Astrocyte of the cerebellum (primary cell): ENCODE results near the gene UQCRH.

Experiments
- DNase-seq: peaks from one replicate; pipeline ENCODE4 v3.0.0-alpha.2; 2011; ENCODE audit warnings: low read depth
- H3K4me3 ChIP-seq: 2 replicates; pipeline ENCODE4 v1.5.1; 2011; ENCODE audit warnings: mild to moderate bottlenecking, low read depth, low read length, moderate library complexity
- CTCF ChIP-seq: IDR thresholded peaks from 2 replicates; pipeline ENCODE4 v1.5.1; 2012; ENCODE audit warnings: low read length, low read depth, moderate library complexity, mild to moderate bottlenecking; ENCODE audit errors: missing control alignments
- in situ Hi-C: cut with HindIII; loops from 2 replicates; pipeline ENCODE4 v1.10.0; 2017; ENCODE audit warnings: low sequenced_read_pairs

The UQCRH gene

GRCh38 chr1:46303038-46303871 lies at the start of gene UQCRH, which contains the start of gene LRRC41:
UQCRH (plus strand) TSS chr1:46303698; CDS start chr1:46303767, 69 bp downstream.
LRRC41 (minus strand) TSS chr1:46303616; CDS start chr1:46303322, 294 bp downstream.
- in situ Hi-C loops = no loop called here
- DNase-seq = peak; percentile 93
- no peak for TF ChIP-seq CTCF
- peak within 1 kb of the TSS; percentile 94 for H3K4me3 ChIP-seq

- no peak for DNase-seq
- H3K4me3 ChIP-seq = no peak overlapping the region
- in situ Hi-C loops = no loop called here
- no peak for TF ChIP-seq CTCF
Observed at GRCh38 chr1:46254668-46255067, 48.8 kb upstream of the UQCRH start.

- H3K4me3 ChIP-seq = no peak overlapping the region
- no peak for TF ChIP-seq CTCF
- in situ Hi-C loops = no loop called here
- no peak for DNase-seq
Observed at GRCh38 chr1:46256523-46256922, 47.0 kb upstream of the UQCRH start.

GRCh38 chr1:46262508-46262907 lies 41.0 kb upstream of the UQCRH start:
- in situ Hi-C loops = no loop called here

GRCh38 chr1:46263146-46263545 lies 40.4 kb upstream of the UQCRH start:
- in situ Hi-C loops = no loop called here
- DNase-seq = no peak
- H3K4me3 ChIP-seq = no peak overlapping the region
- TF ChIP-seq CTCF = no peak

More at GRCh38 chr1:46262508-46262907, 41.0 kb upstream of the UQCRH start:
- TF ChIP-seq CTCF = no peak
- DNase-seq = no peak
- no peak overlapping the region for H3K4me3 ChIP-seq

GRCh38 chr1:46268578-46268977 lies 34.9 kb upstream of the UQCRH start:
- H3K4me3 ChIP-seq = no peak overlapping the region
- TF ChIP-seq CTCF = no peak
- DNase-seq = no peak
- in situ Hi-C loops = no loop called here
